Stimulated activated CD4-positive, alpha-beta T cell treated with anti-CD3 and anti-CD28 coated beads, TNF-alpha, amount 100 ng/mL, for 24 hours (primary cell): Measurements from ENCODE around the gene RPL36AL.
A peak's percentile ranks its signal among the peaks of the same experiment; 100 is the strongest.
"Not testable (repeated sequence)": the region's sequence is repeated elsewhere in the genome, so short reads cannot be mapped to it uniquely, and the experiment has no call there.

Experiments used
- DNase-seq, 3 experiments: peaks; one replicate each; pipeline ENCODE4 v3.0.0-alpha.2; 2020; ENCODE audit warnings: low read depth in 3 of 3

The RPL36AL gene

DNA sequence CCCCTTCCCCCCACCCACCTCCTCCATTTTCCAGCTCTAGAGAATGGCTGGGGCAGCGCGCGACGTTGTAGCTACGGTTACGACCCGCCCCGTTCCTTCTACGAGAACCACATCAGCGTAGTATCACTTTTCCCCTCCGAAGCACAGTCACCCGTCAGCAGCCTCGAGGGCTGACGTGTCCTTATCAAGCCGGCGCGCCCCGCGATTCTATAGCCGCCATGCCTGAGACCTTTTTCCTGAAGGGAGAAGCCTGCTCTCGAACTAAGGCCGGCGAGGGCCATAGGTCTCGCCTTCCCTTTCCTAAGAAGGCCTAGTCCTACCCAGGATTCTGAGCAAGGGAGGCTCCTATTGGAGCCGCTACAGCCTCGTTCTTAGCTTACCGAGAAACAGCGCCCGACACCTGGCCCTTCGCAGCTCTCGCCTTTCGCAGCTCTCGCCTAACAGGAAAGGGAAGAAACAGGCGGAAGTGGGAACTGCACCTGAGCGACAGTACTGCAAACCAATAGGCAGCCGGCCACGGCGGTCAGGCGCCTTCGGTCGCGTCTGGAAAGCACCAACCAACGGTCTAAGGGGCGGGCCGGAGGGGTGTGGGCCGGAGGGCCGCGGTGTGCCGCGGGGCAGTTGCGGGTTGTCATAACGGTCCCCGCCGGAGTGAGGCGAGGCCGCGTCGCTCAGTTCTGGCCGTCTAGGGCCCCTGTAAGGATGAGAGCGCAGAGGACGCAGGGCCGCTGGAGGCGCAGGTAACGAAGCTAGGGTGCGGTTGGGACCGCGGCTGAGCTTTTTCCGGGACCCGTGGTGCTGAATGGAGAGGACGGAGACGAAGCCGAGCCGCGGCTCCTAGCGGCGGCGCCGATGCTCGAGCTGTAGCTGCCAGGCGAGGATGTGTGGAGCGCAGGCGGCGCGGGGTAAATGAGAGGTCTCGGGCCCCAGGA lies at the start of gene RPL36AL, which contains the start of gene MGAT2:
RPL36AL (minus strand) TSS at position 445 of the 932 bp plus-strand sequence. CDS start 1,522 bp downstream, outside the sequence.
MGAT2 (plus strand) TSS at position 618 of the 932 bp plus-strand sequence. CDS start 470 bp downstream, outside the sequence.
- peak; percentile 87 to 94 (median 89) for DNase-seq

DNA sequence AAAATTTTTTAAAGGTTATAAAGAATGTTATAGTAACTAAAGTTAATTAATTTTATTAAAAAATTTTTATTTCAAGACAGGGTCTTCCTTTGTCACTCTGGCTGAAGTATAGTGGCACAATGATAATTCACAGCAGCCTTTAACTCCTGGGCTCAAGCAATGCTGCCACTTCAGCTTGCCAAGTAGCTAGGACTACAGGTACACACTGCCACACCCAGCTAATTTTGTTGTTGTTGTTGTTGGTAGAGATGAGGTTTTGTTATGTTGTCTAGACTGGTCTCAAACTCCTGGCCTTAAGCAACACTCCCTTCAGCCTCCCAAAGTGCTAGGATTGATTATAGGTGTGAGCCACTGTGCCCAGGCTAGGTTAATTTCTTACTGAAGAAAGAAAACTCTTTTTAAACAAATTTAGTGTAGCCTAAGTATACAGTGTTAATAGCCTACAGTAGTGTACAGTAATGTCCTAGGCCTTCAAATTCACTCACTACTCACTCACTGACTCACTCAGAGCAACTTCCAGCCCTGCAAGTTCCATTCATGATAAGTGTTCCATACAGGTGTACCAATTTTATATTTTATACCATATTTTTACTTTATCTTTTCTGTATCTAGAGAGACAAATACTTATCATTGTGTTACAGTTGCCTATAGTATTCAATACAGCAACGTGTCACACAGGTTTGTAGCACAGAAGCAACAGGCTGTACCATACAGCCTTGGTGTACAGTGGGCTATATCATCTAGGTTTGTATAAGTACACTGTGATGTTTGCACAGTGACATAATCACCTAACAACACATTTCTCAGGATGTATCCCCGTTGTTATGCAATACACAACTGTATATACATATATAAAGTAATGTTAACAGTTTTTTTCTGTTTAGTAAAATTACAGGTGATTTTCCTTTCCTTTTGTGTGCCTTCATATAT lies 39.4 kb upstream of the RPL36AL start:
- no peak for DNase-seq

DNA sequence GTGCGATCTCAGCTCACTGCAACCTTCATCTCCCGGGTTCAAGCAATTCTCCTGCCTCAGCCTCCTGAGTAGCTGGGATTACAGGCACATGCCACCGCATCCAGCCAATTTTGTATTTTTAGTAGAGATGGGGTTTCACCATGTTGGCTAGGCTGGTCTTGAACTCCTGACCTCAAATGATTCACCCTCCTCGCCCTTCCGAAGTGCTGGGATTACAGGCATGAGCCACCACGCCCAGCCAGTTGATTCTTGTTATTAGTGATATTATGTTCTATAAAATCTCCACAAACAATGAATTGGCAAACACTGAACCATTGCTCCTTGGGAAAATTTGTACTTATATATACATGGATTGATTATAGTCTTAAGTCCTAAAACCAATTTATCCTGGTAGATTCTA lies 37.1 kb upstream of the RPL36AL start:
- not testable (repeated sequence) for DNase-seq

DNA sequence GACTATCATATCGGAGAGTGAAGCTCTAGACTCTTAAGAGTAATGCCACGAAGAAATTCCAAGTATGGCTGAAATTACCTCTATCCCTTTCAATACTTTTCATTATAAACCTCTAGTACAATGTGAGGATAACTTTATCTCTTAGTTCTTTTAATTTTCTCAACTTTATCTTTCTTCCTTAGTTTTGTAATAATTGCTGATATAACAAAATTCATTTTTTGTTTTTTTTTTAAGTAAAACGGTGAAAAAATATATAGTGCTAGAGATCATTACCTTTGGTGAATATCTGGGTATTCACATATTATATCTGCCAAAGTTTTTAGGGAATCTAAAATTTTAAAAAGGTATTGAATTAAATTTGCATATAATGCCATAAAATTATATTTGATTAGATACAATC lies 34.1 kb upstream of the RPL36AL start:
- no peak for DNase-seq

DNA sequence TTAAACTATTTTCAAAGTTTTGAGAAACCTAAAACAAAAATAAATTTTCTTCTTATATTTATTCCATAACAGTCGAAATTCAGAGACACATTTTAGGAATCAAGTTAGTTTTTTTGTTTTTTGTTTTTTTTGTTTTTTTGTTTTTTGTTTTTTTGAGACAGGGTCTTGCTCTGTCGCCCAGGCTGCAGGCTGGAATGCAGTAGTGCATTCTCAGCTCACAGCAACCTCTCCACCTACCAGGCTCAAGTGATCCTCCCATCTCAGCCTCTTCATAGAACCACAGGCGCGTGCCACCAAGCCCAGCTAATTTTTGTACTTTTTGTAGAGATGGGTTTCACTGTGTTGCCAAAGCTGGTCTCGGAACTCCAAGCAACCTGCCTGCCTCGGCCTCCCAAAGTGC lies 33.1 kb upstream of the RPL36AL start:
- no peak for DNase-seq

DNA sequence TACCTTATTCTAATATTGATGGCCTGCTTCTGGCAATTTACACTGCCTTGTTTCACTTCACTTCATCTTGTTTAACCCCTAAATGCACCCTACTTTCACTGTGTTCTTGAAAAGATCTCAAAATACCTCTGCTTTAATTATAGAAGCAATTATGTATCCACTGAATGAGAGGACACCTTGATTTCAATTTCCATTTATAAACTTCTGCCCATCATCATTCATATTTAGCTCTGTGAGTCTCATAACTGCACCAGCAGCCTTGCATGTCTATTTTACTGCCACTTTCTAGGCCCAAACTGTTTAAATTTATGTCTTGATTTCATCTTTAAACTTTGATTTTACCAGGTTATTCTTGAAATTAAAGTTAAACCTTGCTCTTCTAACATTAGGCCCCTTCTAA lies 21.7 kb upstream of the RPL36AL start:
- no peak for DNase-seq

DNA sequence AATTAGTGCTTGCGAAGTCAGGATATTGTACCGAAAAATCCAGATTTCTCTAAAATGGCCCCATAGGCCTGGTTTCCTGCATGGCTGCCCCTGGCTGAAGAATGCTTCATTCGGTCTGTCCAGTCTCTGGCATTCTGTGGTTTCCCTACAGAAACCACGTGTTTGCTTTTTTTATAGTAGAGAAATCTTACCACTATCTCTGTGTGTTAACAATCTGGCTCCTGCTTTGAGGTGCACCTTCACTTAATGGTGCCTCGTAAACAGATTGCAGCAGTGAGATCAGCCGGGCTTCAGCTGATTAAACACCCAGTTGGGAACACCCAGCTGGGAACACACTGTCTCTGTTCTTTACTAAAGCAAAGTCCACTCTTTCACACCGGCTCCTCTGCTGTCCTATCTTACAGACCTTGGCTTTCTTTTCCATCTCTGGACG lies 21.3 kb upstream of the RPL36AL start:
- DNase-seq = no peak

DNA sequence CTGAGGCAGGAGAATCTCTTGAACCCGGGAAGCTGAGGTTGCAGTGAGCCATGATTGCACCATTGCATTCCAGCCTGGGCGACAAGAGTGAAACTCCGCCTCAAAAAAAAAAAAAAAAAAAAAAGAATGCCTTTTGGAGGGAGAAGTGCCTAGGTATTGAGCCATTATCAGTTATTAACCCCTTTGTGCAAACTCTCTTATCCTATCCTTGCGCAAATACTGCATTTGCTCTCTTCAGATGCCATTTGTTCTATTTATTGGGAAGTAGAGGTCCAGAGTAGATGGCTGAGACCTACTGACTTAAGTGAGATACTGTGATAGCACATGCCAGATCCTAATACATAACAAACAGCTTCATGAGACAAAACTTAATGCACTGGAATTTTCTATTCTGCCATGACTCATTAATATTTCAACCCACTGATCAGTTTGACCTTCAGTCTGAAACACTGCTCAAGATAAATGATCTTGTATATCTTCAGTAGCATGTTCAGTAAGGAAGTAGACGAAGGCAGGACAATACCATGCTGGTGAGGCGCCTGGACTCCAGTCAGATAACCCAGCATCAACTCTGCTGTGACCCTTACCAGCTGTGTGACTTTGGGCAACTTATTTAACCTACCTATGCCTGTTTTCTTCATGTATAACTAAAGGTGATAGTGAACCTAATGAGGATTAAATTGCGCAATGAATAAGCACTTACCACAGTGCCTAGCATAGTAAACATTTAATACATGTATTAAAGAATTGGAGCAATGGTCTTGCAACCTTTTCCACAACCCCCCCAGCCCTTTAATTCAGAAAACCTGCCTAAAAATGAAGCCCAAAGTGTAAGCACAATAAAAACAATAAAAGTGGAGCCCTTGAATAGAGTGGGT lies 20.4 kb upstream of the RPL36AL start:
- DNase-seq = no peak

DNA sequence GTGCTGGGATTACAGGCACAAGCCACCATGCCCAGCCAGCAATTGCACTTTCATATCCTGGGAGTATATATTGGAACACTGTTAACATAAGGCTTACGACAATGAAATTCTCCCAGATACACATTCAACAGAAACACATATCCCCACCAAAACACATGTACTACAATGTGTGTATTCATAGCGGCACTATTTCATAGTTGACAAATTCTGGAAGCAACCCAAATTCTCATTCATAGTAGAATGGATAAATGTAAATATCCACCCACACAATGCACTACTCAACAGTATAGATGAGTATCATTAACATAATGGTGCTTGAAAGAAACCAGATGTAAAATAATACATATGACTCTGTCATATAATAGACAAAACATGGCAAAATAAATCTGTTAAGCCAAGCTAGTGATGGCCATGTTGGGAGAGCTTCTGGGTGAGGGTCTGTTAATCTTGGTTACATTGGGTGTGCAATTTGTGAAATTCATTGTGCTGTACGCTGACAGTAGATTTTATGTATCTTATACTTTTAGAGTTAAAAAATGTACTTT lies 17.2 kb upstream of the RPL36AL start:
- DNase-seq = no peak

DNA sequence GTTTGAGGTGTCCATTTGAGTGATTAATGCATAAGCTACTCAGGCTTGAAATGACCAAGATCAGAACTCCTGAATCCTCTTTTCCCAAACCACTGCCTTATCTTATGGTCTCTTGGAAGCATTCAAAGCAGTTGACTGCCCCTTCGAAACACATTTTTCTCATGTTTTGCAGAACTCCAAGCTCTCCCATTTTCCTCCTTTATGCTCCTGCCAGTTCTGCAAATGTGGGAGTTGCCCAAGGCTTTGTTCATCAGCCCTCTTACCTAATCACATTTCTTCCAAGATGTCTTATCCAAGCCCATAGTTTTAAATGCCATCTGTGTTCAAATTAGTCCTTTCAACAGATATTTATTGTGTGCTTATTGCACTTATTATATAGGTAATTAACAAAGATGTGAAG lies 16.4 kb upstream of the RPL36AL start:
- no peak for DNase-seq

DNA sequence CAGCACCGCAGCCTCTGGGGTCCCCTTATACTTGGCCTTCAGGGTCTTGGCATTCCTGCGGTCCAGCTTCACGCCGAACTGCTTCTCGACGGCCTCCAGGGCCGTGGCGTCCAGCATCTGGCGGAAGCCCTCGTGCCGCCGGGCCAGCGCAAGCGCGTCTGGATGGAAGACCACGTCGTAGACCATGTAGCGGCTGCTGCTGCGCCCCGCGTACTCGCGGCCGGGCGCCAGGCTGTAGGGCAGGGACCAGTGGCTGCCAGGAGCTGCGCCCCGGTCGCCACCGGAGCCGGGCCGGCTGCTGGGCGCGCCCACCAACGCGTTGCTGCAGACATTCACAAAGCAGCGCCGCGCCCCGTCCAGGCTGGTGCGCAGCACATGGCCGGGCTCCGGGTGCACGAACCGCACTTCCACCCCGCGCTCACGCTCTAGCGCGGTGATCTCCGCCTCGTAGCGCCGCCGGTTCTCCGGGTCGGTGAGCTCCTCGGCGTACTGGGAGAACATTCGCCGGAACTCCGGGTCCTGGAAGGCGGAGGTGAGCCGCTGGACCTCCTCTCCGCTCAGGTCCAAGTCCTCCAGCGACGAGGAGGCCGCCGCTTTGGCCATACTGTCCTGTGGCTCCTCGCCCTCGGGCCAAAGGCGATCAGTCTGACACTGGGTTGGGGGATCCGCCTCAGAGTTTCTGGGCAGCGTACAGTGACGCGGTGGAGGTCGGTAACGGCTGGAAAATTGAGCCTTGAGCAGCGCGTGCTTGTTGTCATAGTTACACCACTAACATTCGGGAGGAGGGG lies 14.3 kb upstream of the RPL36AL start, which contains the start of gene DNAAF2:
DNAAF2 (minus strand) TSS at position 698 of the 788 bp plus-strand sequence; CDS start at position 603, 95 bp downstream.
- DNase-seq = peak; percentile 27 to 49 (median 43)

DNA sequence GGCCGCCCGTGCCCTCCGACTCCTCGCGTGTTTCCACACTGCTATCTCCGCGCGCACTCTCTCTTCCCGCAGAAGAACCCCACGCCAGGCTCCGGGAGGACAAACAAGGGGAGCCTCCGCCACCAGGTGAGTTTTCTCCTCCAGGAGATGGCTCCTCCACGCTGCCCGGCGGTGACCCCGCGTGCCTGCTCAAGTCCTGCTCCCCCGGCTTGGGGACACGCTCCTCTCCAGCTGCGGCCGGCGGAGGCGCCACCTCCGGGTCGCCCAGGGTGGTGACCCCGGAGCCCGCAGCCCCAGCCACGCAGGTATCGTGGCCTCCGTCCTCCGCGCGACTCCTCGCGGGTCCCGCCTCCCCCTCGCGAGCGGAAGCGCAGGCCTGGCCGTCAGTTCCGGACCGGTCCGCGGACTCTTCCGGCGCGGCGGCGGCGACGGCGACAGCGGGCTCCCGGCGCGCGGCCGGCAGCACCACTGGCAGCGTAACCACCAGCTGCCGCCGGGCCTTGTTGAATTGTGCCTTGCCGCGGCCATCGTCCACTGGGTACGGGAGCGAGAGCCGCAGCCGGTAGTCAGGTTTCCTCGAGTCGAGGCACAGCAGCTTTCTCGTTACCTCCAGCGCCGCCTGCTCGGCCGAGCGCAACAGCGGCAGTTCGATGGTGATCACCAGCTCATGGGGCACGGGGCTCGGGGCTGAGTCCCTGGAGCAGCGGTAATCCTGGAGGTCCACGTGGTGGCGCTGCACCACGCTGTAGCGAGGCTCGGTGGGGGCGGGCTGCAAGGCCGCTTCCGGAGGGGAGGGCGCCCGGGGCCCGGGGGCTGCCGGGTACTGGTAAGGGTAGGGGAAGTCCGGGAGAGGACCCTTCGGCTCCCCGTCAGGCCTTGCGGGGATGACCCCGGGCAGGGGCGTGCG lies 13.5 kb upstream of the RPL36AL start:
- DNase-seq = peak; percentile 89 to 94 (median 90)

DNA sequence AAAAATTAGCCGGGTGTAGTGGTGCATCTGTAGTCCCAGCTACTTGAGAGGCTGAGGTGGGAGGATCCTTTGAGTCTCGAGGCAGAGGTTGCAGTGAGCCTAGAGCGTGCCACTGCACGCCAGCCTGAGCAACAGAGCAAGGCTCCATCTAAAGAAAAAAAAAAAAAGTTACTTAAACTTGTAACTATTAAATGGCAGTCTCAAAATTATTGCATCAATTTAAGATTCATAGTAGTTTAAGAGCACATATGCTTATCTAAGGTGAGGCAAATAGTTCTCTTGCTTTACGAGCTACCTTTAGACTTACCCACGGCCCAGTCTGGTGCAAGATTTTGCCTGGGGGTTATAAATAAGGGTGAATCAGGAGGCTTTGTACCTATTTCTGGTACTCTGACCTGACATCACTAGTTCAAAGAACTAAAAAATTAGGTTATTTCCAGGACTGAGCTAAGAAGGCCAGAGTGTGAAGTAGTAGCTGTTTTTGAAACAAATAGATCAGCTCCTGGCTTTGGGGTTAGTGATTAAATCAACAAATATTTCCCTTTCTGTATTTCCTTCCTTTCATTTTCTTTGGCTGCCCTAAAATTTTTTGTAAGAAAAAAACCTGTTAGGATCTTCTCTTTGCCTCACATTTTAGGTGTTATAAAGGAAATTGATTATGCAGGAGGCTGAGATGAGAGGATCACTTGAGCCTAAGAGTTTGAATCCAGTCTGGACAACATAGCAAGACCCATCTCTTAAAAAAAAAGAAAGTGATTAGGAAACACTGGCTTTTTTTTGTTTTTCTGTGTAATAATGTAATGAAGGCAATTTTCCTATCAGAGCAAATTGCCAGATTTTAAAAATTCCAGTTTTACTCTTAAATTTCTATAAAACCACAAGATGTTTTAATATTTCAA lies 3.8 kb upstream of the RPL36AL start:
- DNase-seq = no peak

DNA sequence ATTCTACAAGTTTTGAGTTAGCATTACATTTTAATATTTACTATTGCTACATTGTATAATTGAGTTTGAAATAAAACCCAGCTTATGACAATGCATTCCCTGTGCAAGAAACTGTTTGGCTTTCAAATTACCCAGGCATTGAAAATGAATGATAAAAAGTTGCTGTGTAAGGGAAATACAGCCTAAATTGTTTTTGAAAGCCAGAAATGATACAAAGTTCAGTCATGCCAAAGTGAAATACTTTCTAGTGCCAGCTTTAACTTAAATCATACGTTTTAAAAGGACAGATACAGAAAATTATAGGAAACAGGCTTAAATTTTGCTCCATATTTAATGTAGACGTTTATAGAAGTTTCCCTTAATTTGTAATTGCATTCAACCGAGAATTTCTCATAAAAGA lies 3.0 kb upstream of the RPL36AL start:
- DNase-seq = no peak

DNA sequence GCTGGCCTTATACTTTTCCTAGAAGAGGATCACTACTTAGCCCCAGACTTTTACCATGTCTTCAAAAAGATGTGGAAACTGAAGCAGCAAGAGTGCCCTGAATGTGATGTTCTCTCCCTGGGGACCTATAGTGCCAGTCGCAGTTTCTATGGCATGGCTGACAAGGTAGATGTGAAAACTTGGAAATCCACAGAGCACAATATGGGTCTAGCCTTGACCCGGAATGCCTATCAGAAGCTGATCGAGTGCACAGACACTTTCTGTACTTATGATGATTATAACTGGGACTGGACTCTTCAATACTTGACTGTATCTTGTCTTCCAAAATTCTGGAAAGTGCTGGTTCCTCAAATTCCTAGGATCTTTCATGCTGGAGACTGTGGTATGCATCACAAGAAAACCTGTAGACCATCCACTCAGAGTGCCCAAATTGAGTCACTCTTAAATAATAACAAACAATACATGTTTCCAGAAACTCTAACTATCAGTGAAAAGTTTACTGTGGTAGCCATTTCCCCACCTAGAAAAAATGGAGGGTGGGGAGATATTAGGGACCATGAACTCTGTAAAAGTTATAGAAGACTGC lies 1.7 kb upstream of the RPL36AL start:
- no peak for DNase-seq

DNA sequence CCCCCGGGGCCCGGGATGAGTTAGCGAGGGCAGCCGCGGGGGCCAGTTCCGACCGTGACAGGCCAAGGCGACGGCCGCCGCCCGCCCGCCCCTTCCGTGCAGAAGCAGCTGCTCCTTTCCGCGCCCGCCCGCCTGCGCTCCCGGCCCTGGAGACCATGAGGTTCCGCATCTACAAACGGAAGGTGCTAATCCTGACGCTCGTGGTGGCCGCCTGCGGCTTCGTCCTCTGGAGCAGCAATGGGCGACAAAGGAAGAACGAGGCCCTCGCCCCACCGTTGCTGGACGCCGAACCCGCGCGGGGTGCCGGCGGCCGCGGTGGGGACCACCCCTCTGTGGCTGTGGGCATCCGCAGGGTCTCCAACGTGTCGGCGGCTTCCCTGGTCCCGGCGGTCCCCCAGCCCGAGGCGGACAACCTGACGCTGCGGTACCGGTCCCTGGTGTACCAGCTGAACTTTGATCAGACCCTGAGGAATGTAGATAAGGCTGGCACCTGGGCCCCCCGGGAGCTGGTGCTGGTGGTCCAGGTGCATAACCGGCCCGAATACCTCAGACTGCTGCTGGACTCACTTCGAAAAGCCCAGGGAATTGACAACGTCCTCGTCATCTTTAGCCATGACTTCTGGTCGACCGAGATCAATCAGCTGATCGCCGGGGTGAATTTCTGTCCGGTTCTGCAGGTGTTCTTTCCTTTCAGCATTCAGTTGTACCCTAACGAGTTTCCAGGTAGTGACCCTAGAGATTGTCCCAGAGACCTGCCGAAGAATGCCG lies 872 bp upstream of the RPL36AL start:
- peak in 2 of 3 experiments; percentile 16 to 62 for DNase-seq

DNA sequence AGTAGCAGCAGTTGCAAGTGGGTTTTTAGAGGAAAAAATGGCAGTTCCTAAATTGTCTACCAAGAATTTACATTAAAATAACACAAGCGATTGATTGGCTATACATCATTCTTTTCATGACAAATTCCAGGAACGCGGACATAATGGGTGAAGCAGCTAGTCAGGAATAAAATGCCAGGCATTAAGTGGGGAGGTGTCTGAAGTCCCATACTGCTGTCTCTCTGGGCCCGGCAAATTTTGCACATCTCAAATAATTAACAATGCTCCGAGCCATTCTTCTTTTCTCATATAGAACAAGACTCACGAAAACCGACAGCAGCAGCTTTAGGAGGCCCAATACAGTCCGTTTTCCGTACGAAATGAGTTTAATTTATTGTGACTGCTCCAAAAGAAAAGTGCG lies 696 bp downstream of the RPL36AL start:
- DNase-seq = no peak
